Measurements from ENCODE around the gene KIF21A.
"Not testable (repeated sequence)": the region's sequence is repeated elsewhere in the genome, so short reads cannot be mapped to it uniquely, and the experiment has no call there.

KIF21A gene

GRCh38 chr12:39341179-39341578, 101.7 kb downstream of the KIF21A start:
- DNase-seq = no peak

DNA sequence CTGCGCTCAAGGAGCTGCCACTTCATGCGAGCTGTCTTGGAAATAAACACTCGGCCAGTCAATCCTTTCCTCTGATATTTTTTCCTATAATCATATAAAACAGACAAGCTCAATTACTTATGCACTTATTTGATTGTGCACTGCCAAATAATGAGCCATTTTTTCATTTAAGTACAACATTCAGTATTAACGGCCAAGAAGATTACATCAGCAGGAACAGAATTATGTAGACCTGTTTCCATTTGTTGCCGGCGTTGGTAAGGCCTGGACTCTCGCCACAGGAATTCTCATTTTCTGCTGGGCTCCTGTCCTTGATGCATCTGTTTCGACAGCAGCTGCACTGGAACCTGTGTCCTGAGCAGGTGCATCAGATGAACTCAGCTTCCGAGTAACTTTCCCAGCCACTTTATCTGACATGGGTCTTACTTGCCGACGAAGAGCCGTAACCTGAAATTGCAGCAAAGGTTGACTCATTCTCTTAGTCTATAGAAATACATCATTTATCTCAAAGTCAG, 110.2 kb downstream of the KIF21A start:
- no peak for DNase-seq

DNA sequence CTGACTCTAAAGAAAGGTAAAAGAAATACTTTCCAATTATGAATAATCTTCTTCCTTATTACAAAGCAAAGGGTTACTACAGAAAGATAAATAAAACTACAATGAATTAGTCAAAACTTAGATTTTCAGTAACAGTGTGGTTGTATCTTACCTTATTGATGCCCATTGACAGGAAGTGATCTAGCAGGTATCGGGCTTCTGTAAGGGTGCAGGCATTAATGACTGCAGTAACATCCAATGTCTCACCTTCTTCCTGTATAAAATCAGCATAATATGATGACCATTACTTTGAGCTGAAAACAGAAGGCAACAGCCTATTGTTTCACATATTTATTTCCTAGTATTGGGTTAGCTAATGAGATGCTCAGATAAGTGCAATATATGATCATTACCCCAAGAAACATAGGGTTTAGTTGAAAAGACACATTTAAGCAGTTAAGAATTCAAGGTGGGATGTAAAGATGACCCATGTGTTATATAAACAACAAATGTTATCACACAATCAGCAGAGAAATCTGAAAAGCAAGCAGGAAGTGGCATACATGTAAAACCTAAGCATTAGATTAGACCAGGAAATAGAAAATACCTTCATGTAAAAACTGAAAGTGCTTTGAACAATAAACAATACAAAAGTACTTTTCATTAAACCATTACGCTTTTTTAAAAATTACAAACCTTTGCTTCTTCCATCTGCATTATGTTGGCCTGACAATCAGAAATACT, 111.2 kb downstream of the KIF21A start:
- no peak for DNase-seq

DNA sequence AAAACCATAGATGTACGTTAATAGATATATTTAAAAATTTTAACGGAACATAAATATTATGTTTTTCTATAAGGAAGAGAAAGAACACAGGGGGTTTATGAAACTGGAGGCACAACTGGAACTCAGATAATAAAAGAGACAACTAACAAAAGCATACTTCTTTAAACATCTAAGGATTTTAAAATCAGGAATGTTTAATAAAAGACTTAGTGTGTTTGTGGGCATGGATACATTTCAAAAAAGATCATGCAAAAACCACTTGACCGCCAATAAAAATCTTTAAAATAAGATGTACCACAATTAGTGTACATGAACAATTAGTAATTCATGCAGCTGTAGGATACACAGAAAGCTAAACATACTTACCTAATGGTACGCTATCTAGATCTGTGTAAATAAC, 113.0 kb downstream of the KIF21A start:
- no peak for DNase-seq

- no peak for DNase-seq
Measured at GRCh38 chr12:39329018-39329417, 113.9 kb downstream of the KIF21A start.

DNA sequence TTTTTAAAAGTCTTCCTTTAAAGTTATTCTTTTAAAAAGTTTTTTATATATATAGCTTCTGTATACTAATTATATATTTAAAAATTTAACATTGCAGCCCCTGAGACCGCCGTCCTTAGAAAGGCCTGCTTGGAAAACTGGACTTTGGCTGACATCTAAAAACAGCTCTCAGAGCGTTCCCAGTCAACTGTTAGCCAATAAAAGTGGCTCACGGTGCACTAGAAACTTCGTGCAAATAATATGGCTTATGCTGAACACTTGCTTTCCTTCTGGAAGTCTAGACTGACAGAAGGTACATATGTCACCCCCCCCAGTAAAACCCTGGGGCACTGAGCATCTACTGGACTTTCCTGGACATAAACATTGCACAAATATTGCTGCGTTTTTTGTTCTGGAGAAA, 115.0 kb downstream of the KIF21A start:
- DNase-seq = no peak

- no peak for DNase-seq
Measured at GRCh38 chr12:39327510-39327909, 115.4 kb downstream of the KIF21A start.

GRCh38 chr12:39319180-39319579, 123.7 kb downstream of the KIF21A start:
- DNase-seq = no peak

GRCh38 chr12:39314547-39314946, 128.4 kb downstream of the KIF21A start:
- no peak for DNase-seq

GRCh38 chr12:39309516-39309915, 133.4 kb downstream of the KIF21A start:
- no peak for DNase-seq

GRCh38 chr12:39301422-39301821, 141.5 kb downstream of the KIF21A start:
- no peak for DNase-seq

DNA sequence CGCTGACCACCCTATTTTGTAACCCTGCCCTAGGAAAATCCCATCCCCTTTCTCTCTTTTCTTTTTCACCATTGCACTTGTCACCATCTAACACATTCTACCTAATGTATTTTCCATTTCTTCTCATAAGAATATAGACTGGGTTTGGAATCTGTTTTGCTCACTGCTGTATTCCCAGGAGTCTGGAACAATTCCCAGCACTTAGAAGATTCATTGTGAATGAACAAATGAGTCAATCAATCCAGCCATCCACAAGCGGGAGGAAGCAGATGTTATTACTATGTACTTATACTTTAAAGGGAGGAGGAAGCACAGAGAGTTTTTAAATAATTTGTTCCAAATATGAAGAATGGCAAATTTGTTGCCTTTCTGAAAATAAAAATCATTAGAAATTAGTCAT, 142.1 kb downstream of the KIF21A start:
- DNase-seq = no peak

DNA sequence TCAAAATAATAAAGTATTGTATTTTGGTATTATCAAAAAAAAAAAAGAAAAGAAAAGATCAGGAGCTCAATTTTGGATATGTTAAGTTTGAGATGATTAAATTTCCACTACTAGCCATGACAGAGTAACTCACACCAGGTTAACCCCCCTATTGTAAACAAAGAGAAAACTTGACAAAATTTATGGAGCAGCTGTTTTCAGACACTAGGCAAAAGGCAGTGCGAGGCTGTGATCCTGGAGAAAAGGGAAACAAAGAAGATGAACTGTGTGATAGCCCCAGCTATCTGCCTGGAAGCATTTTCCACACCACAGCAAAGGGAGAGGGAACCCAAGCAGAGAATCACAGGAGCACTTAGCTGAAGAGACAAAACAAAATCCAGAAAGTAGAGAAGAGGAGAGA, 145.0 kb downstream of the KIF21A start:
- DNase-seq = no peak

DNA sequence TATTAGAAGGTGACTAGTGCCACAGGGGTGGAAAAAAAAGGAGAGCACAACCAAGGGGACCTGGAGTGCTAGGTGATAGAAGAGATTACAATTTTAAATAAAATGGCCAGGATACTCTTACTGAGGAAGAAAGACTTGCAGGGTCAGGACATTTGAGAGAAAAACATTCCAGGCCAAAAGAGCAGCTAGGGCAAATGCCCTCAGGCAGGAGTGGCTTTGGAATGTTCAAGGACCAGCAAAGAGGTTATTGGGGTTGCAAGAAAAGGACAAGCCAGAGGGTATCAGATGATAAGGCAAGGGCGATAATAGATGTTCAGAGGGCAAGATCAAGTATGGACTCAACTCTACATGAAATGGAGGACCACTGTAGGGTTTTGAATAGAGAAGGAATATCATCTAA, 146.4 kb downstream of the KIF21A start:
- no peak for DNase-seq

DNA sequence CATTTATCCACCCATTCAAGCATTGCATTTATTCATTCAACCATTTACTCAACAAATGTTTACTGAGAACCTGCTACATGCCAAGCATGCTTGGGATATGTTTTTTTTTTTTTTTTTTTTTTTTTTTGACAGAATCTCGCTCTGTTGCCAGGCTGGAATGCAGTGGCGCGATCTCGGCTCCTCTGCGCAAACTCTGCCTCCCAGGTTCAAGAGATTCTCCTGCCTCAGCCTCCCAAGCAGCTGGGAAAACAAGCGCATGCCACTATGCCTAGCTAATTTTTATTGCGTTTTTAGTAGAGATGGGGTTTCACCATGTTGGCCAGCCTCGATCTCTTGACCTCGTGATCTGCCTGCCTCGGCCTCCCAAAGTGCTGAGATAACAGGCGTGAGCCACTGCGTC, 147.3 kb downstream of the KIF21A start:
- not testable (repeated sequence) for DNase-seq

GRCh38 chr12:39294715-39295114, 148.2 kb downstream of the KIF21A start:
- DNase-seq = peak; percentile 71 to 75

- no peak for DNase-seq
Measured at GRCh38 chr12:39292125-39292630, 150.7 kb downstream of the KIF21A start.

GRCh38 chr12:39287817-39288216, 155.1 kb downstream of the KIF21A start:
- no peak for DNase-seq

DNA sequence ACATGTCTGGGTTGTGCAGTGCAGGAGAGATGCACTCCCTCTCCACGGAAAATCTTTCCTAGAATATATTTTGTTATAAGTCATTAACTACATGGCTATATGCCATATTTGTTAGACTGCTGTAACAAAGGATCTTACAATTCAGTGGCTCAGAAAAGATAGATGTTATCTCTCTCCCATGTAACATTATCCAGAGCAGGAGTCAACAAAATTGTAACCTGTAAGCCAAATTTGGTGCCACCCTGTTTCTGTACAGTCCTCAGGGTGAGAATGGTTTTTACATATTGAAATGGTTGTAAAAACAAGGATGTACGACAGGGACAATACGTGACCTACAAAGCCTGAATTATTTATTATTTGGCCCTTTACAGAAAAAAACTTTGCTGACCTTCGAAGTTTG, 155.5 kb downstream of the KIF21A start:
- DNase-seq = no peak

GRCh38 chr12:39278426-39278825, 164.5 kb downstream of the KIF21A start:
- DNase-seq = no peak

- DNase-seq = no peak
Measured at GRCh38 chr12:39277416-39277815, 165.5 kb downstream of the KIF21A start.

GRCh38 chr12:39275846-39276245, 167.1 kb downstream of the KIF21A start:
- no peak for DNase-seq

GRCh38 chr12:39272871-39273655, 169.9 kb downstream of the KIF21A start:
- peak in 1 of 2 experiments; percentile 43 for DNase-seq

GRCh38 chr12:39269492-39269891, 173.4 kb downstream of the KIF21A start:
- no peak for DNase-seq

Data from NCI-H1930 (cell line).